K562 (cell line): ENCODE data around the gene KHSRP.

Experiments
- CHD2 ChIP-seq: IDR thresholded peaks from 2 replicates; pipeline ENCODE4 v1.6.1; 2011; ENCODE audit warnings: low read depth, low read length
- EHMT2 ChIP-seq: fragments of 450-650 bp; IDR thresholded peaks from 2 replicates; pipeline ENCODE4 v1.6.1; 2018; ENCODE audit warnings: antibody characterized with exemption
- FOXK2 ChIP-seq, 2 experiments: fragments of 450-650 bp; IDR thresholded peaks in 1 of 2; conservative IDR thresholded peaks in 1 of 2; 2 replicates each; pipeline ENCODE4 v1.6.1; 2016; ENCODE audit warnings: low read depth in 2 of 2, mild to moderate bottlenecking in 1 of 2
- RAD21 ChIP-seq, 2 experiments: fragments of 250-450 bp in 1 of 2; fragments of 450-650 bp in 1 of 2; sonication (Bioruptor Pico) in 1 of 2; formaldehyde crosslinking in 1 of 2; IDR thresholded peaks in 1 of 2; conservative IDR thresholded peaks in 1 of 2; 2 replicates each; pipeline versions ENCODE4 v1.4.0 to v1.8.0; 2020 to 2022; ENCODE audit warnings: mild to moderate bottlenecking in 2 of 2, moderate library complexity in 1 of 2
- SMAD1 ChIP-seq: fragments of 150-350 bp; IDR thresholded peaks from 2 replicates; pipeline ENCODE4 v1.6.1; 2014; ENCODE audit warnings: low read length, low read depth; ENCODE audit not compliant: partially characterized antibody
- TF ChIP-seq, protein P1 (sequence below): fragments of 450-650 bp; IDR thresholded peaks from 2 replicates; pipeline ENCODE4 v1.6.1; 2018; ENCODE audit not compliant: partially characterized antibody

DNA sequence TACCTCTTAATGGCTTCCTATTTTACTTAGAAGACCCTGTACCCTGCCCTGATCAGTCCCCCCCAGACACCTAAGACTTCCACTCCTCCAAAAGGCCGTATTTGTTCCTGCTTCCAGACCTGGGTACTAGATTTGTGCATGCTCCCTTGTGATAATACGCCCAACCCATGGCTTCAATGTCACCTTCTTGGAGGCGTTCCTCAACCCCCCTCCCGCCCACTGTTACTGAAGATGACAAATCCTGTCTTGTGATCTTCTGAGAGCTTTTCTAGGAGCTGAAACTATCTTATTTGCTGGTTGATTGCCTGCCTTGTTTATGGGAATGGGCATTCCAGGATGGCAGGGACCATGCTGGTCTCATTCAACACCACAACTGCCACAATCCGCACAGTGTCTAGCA, 25.6 kb upstream of the KHSRP start:
- TF ChIP-seq EHMT2 (no peak), RAD21 (CRISPR knock-in tag; conservative IDR thresholded peaks at IDR 0.05 in 1 of 2, IDR thresholded peaks at IDR 0.05 in 1 of 2) (no peak), SMAD1 (no peak), FOXK2 (conservative IDR thresholded peaks at IDR 0.05 in 1 of 2, IDR thresholded peaks at IDR 0.05 in 1 of 2; ENCODE audit: low read depth in 2 of 2) (no peak), CHD2 (no peak)
- TF ChIP-seq, protein P1, sequence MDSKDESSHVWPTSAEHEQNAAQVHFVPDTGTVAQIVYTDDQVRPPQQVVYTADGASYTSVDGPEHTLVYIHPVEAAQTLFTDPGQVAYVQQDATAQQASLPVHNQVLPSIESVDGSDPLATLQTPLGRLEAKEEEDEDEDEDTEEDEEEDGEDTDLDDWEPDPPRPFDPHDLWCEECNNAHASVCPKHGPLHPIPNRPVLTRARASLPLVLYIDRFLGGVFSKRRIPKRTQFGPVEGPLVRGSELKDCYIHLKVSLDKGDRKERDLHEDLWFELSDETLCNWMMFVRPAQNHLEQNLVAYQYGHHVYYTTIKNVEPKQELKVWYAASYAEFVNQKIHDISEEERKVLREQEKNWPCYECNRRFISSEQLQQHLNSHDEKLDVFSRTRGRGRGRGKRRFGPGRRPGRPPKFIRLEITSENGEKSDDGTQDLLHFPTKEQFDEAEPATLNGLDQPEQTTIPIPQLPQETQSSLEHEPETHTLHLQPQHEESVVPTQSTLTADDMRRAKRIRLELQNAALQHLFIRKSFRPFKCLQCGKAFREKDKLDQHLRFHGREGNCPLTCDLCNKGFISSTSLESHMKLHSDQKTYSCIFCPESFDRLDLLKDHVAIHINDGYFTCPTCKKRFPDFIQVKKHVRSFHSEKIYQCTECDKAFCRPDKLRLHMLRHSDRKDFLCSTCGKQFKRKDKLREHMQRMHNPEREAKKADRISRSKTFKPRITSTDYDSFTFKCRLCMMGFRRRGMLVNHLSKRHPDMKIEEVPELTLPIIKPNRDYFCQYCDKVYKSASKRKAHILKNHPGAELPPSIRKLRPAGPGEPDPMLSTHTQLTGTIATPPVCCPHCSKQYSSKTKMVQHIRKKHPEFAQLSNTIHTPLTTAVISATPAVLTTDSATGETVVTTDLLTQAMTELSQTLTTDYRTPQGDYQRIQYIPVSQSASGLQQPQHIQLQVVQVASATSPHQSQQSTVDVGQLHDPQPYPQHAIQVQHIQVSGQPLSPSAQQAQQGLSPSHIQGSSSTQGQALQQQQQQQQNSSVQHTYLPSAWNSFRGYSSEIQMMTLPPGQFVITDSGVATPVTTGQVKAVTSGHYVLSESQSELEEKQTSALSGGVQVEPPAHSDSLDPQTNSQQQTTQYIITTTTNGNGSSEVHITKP = no peak
